ENCODE data around the gene PDE4B. TPM values are rescaled to one million over a fixed set of nuclear protein-coding genes. Genes with fewer than 3 reads are reported as not detected.

PDE4B gene
- total RNA-seq, 1 donor from 2014 or later, result 1.2 TPM

- Histone ChIP-seq H2AFZ (replicated peaks) (no peak overlapping the region), H3K36me3 (no peaks in the 10 kb centered on the region), H3F3A (ENCODE audit: low read depth) (no peaks in the 10 kb centered on the region)
These were observed 427.8 kb downstream of the PDE4B start for GRCh38 chr1:66220477-66220876.

GRCh38 chr1:66223681-66224080 lies 431.0 kb downstream of the PDE4B start:
- Mint-ChIP-seq H3K27me3 (ENCODE audit: insufficient read depth, low read depth) (no peaks in the 10 kb centered on the region), H3K4me3 (no peak overlapping the region), H3K36me3 (no peaks in the 10 kb centered on the region), H3K4me1 (no peaks in the 10 kb centered on the region), H3K27ac (no peak overlapping the region), H3K9me3 (no peaks in the 10 kb centered on the region)
- Histone ChIP-seq H3K4me2 (no peak overlapping the region), H3K36me3 (no peaks in the 10 kb centered on the region), H3F3A (ENCODE audit: low read depth) (no peaks in the 10 kb centered on the region), H3K9me3 (ENCODE audit: low read depth) (no peaks in the 10 kb centered on the region), H3K4me3 (no peak overlapping the region), H3K27ac (no peak overlapping the region), H3K4me1 (no peaks in the 10 kb centered on the region), H2AFZ (replicated peaks) (no peak overlapping the region), H3K9ac (no peak overlapping the region), H3K27me3 (no peaks in the 10 kb centered on the region), H3K79me2 (ENCODE audit: low read depth) (no peaks in the 10 kb centered on the region), H4K20me1 (ENCODE audit: low read depth) (no peaks in the 10 kb centered on the region)
- no peak for DNase-seq (ENCODE audit: low spot score)
- TF ChIP-seq EZH2phosphoT487 (IDR thresholded peaks at IDR 0.05) (no peak), EZH2 (IDR thresholded peaks at IDR 0.05) (no peak), CTCF (IDR thresholded peaks at IDR 0.05) (no peak)

More at GRCh38 chr1:66220477-66220876, 427.8 kb downstream of the PDE4B start:
- Mint-ChIP-seq H3K36me3 (no peaks in the 10 kb centered on the region), H3K4me3 (no peak overlapping the region), H3K4me1 (no peaks in the 10 kb centered on the region), H3K27ac (no peak overlapping the region), H3K9me3 (no peaks in the 10 kb centered on the region), H3K27me3 (ENCODE audit: insufficient read depth, low read depth) (peaks cover 2% of the 10 kb centered on the region)
- Histone ChIP-seq H3K9ac (no peak overlapping the region), H3K27me3 (no peaks in the 10 kb centered on the region), H3K4me1 (no peaks in the 10 kb centered on the region), H4K20me1 (ENCODE audit: low read depth) (no peaks in the 10 kb centered on the region), H3K27ac (no peak overlapping the region), H3K79me2 (ENCODE audit: low read depth) (no peaks in the 10 kb centered on the region), H3K4me3 (no peak overlapping the region), H3K4me2 (no peak overlapping the region), H3K9me3 (ENCODE audit: low read depth) (no peaks in the 10 kb centered on the region)
- no peak for DNase-seq (ENCODE audit: low spot score)
- no peak for TF ChIP-seq EZH2phosphoT487 (IDR thresholded peaks at IDR 0.05)
- no peak for TF ChIP-seq EZH2 (IDR thresholded peaks at IDR 0.05)
- TF ChIP-seq CTCF (IDR thresholded peaks at IDR 0.05), result no peak

GRCh38 chr1:66226985-66227384 lies 434.3 kb downstream of the PDE4B start:
- H3K4me3 Mint-ChIP-seq, result no peak overlapping the region

More at GRCh38 chr1:66226985-66227384, 434.3 kb downstream of the PDE4B start:
- Histone ChIP-seq H3K27me3 (no peaks in the 10 kb centered on the region), H3K9me3 (ENCODE audit: low read depth) (no peaks in the 10 kb centered on the region), H3K4me3 (no peak overlapping the region), H4K20me1 (ENCODE audit: low read depth) (no peaks in the 10 kb centered on the region), H3K79me2 (ENCODE audit: low read depth) (no peaks in the 10 kb centered on the region), H2AFZ (replicated peaks) (no peak overlapping the region), H3K9ac (no peak overlapping the region), H3K36me3 (no peaks in the 10 kb centered on the region), H3F3A (ENCODE audit: low read depth) (no peaks in the 10 kb centered on the region), H3K4me1 (no peaks in the 10 kb centered on the region), H3K27ac (no peak overlapping the region), H3K4me2 (no peak overlapping the region)
- no peaks in the 10 kb centered on the region for H3K27me3 Mint-ChIP-seq (ENCODE audit: insufficient read depth, low read depth)
- H3K9me3 Mint-ChIP-seq, result no peaks in the 10 kb centered on the region
- peaks cover 10% of the 10 kb centered on the region for H3K4me1 Mint-ChIP-seq
- DNase-seq (ENCODE audit: low spot score), result no peak
- no peak overlapping the region for H3K27ac Mint-ChIP-seq
- TF ChIP-seq EZH2phosphoT487 (IDR thresholded peaks at IDR 0.05) (no peak), CTCF (IDR thresholded peaks at IDR 0.05) (no peak), EZH2 (IDR thresholded peaks at IDR 0.05) (no peak)
- no peaks in the 10 kb centered on the region for H3K36me3 Mint-ChIP-seq
